ENCODE data around the gene COPRS.

DNA sequence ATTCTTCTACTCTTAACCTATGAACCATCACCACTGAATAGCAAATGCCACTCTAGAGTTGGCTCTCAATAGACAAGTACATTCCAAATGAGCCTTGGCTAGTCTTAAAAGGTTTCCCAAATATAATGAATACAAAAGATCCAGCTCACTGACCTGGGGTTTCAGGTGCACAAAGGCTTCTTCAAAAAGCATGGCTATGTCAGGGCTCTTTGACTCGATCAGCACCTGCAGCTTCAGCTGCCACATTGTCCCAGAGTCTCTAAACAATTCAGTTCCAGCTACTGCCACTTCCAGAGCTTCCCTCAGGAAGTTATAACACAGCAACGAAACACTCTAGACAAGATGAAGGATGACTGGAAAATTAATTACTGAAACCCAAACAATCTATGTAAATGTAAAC is 16.0 kb upstream of the COPRS start:
- TF ChIP-seq, protein P1, sequence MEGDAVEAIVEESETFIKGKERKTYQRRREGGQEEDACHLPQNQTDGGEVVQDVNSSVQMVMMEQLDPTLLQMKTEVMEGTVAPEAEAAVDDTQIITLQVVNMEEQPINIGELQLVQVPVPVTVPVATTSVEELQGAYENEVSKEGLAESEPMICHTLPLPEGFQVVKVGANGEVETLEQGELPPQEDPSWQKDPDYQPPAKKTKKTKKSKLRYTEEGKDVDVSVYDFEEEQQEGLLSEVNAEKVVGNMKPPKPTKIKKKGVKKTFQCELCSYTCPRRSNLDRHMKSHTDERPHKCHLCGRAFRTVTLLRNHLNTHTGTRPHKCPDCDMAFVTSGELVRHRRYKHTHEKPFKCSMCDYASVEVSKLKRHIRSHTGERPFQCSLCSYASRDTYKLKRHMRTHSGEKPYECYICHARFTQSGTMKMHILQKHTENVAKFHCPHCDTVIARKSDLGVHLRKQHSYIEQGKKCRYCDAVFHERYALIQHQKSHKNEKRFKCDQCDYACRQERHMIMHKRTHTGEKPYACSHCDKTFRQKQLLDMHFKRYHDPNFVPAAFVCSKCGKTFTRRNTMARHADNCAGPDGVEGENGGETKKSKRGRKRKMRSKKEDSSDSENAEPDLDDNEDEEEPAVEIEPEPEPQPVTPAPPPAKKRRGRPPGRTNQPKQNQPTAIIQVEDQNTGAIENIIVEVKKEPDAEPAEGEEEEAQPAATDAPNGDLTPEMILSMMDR (optimal IDR thresholded peaks at IDR 0.05 in 1 of 3, IDR thresholded peaks at IDR 0.05 in 1 of 3, conservative IDR thresholded peaks at IDR 0.05 in 1 of 3; ENCODE audit: extremely low read depth in 1 of 3, insufficient read depth in 2 of 3, low read length in 3 of 3) = no peak
- TF ChIP-seq EZH2 (IDR thresholded peaks at IDR 0.05; ENCODE audit: low read length) = no peak

All from keratinocyte (primary cell).